PFSK-1 (cell line): ENCODE data around the gene TTC34.

ENCODE experiments used
- FOXP2 ChIP-seq: optimal IDR thresholded peaks from 2 replicates; pipeline ENCODE3; 2011; ENCODE audit warnings: borderline replicate concordance, control low read depth, inconsistent platforms; ENCODE audit not compliant: insufficient read depth; ENCODE audit errors: extremely low read length, extremely low read depth
- POLR2AphosphoS5 ChIP-seq: IDR thresholded peaks from 2 replicates; pipeline ENCODE4 v1.6.1; 2012; ENCODE audit warnings: low read depth, mild to moderate bottlenecking, control low read depth, low read length, moderate library complexity
- TF ChIP-seq, protein P1 (sequence below), 2 experiments: IDR thresholded peaks; 2 replicates each; pipeline versions ENCODE4 v1.6.1 to v1.8.0; 2011 to 2012; ENCODE audit warnings: low read depth in 2 of 2, low read length in 2 of 2, control low read depth in 1 of 2, inconsistent platforms in 1 of 2, mild to moderate bottlenecking in 1 of 2, moderate library complexity in 1 of 2; ENCODE audit not compliant: insufficient read depth in 1 of 2

DNA sequence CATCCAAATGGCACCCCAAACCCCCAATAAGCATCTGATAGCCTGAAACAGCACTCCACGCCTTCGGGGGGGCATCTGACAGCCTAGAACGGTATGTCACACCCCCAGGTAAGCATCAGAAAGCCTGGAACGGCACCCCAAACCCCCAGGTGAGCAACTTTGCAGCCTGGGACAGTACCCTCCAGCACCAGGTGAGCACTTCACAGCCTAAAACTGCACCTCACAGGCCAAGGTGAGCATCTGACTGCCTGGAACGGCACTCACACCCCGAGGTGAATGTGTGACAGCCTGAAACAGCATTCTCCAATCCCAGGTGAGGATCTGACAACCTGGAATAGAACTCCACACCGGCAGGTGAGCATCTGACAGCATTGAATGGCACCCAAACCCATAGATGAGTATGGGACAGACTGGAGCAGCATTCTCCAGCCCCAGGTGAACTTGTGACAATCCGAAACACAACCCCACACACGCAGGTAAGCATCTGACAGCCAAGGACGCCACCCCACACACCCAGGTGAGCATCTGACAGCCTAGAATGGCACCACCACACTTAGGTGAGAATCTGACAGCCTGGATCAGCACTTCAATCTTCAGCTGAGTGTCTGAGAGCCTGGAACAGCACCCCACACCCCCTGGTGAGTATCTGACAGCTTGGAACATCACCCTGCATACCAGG, 150.4 kb downstream of the TTC34 start:
- TF ChIP-seq POLR2AphosphoS5 (no peak), FOXP2 (no peak)
- TF ChIP-seq, protein P1, sequence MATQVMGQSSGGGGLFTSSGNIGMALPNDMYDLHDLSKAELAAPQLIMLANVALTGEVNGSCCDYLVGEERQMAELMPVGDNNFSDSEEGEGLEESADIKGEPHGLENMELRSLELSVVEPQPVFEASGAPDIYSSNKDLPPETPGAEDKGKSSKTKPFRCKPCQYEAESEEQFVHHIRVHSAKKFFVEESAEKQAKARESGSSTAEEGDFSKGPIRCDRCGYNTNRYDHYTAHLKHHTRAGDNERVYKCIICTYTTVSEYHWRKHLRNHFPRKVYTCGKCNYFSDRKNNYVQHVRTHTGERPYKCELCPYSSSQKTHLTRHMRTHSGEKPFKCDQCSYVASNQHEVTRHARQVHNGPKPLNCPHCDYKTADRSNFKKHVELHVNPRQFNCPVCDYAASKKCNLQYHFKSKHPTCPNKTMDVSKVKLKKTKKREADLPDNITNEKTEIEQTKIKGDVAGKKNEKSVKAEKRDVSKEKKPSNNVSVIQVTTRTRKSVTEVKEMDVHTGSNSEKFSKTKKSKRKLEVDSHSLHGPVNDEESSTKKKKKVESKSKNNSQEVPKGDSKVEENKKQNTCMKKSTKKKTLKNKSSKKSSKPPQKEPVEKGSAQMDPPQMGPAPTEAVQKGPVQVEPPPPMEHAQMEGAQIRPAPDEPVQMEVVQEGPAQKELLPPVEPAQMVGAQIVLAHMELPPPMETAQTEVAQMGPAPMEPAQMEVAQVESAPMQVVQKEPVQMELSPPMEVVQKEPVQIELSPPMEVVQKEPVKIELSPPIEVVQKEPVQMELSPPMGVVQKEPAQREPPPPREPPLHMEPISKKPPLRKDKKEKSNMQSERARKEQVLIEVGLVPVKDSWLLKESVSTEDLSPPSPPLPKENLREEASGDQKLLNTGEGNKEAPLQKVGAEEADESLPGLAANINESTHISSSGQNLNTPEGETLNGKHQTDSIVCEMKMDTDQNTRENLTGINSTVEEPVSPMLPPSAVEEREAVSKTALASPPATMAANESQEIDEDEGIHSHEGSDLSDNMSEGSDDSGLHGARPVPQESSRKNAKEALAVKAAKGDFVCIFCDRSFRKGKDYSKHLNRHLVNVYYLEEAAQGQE (IDR thresholded peaks at IDR 0.05; ENCODE audit: insufficient read depth in 1 of 2, low read depth in 2 of 2, low read length in 2 of 2) = no peak
